Panc1 (cell line): ENCODE measurements around the gene CRISPLD2.

Experiments used
- CTCF ChIP-seq: fragments of 450-650 bp; IDR thresholded peaks from 2 replicates; pipeline ENCODE4 v1.5.1; 2017; ENCODE audit warnings: mild to moderate bottlenecking
- POLR2AphosphoS5 ChIP-seq: IDR thresholded peaks from 2 replicates; pipeline ENCODE4 v1.6.1; 2012; ENCODE audit warnings: mild to moderate bottlenecking, low read depth, low read length, moderate library complexity
- REST ChIP-seq, 2 experiments: IDR thresholded peaks; 2 replicates each; pipeline ENCODE4 v1.6.1; 2011 to 2012; ENCODE audit warnings: low read depth in 2 of 2, control low read depth in 1 of 2, low read length in 1 of 2, mild to moderate bottlenecking in 1 of 2, moderate library complexity in 1 of 2; ENCODE audit not compliant: insufficient read depth in 1 of 2
- TCF7L2 ChIP-seq: IDR thresholded peaks from 2 replicates; pipeline ENCODE4 v1.6.1; 2011; ENCODE audit warnings: mild to moderate bottlenecking, low read depth, low read length, inconsistent platforms

- TF ChIP-seq CTCF (no peak), TCF7L2 (no peak), REST (IDR thresholded peaks at IDR 0.05; ENCODE audit: insufficient read depth in 1 of 2, low read depth in 2 of 2, low read length in 1 of 2) (no peak), POLR2AphosphoS5 (no peak)
Observed at GRCh38 chr16:84930298-84931106, 110.7 kb downstream of the CRISPLD2 start.
